Muscle of leg (tissue), 11 donors: ENCODE measurements around the gene EML1. TPM values are rescaled to one million over a fixed set of nuclear protein-coding genes. Genes with fewer than 3 reads are reported as not detected.

Experiments
- DNase-seq: peaks from one replicate; pipeline ENCODE4 v3.0.0; 2013
- H3K27ac ChIP-seq: one replicate; pipeline ENCODE4 v1.5.1; 2013; ENCODE audit warnings: mild to moderate bottlenecking, low read length, control low read depth
- H3K27me3 ChIP-seq: one replicate; pipeline ENCODE4 v1.6.1; 2013; ENCODE audit warnings: low read length; ENCODE audit not compliant: control insufficient read depth, insufficient read depth
- H3K36me3 ChIP-seq: one replicate; pipeline ENCODE4 v1.6.1; 2013; ENCODE audit warnings: low read length; ENCODE audit not compliant: control insufficient read depth, insufficient read depth
- H3K4me1 ChIP-seq: one replicate; pipeline ENCODE4 v1.6.1; 2013; ENCODE audit warnings: low read length; ENCODE audit not compliant: control insufficient read depth, insufficient read depth
- H3K4me3 ChIP-seq: one replicate; pipeline ENCODE4 v1.5.1; 2013; ENCODE audit warnings: low read length, control low read depth
- H3K9me3 ChIP-seq: replicated peaks from 2 replicates; pipeline ENCODE4 v1.6.1; 2013; ENCODE audit warnings: low read depth, low read length; ENCODE audit not compliant: control insufficient read depth
- WGBS: methylation state at CpG from one replicate; pipeline ENCODE4 v1.1.5; 2013; ENCODE audit warnings: missing lambda C conversion rate; ENCODE audit not compliant: insufficient coverage; 5-methylcytosine and 5-hydroxymethylcytosine counted together
- polyA plus RNA-seq, 8 donors: library from polyadenylated mRNA; unstranded; fragments of 120-200 nt; gene quantifications; one replicate each; pipeline versions ENCODE4 v1.2.1 to v1.2.3, GENCODE V29; 2013; ENCODE audit warnings: inconsistent platforms in 1 of 8, low replicate concordance in 1 of 8; ENCODE audit not compliant: insufficient read length in 8 of 8, insufficient read depth in 1 of 8
- total RNA-seq: library from RNA; stranded (reverse); fragments of 120-200 nt; gene quantifications from one replicate; pipeline ENCODE4 v1.2.4, GENCODE V29; 2013

Gene EML1
- total and polyA plus RNA-seq, 9 donors: 24.3 to 51.2 (median 42.2) TPM

- Histone ChIP-seq H3K4me3 (no peak overlapping the region), H3K27ac (peak overlapping the region; percentile 51), H3K36me3 (no peaks in the 10 kb centered on the region), H3K4me1 (peaks cover 17% of the 10 kb centered on the region), H3K9me3 (no peaks in the 10 kb centered on the region), H3K27me3 (no peaks in the 10 kb centered on the region)
- peak; percentile 81 for DNase-seq
- 48% methylated on average over 18 of the region's 18 CpGs for WGBS
These were observed 29.7 kb downstream of the EML1 start for GRCh38 chr14:99822800-99823455.

- no CpG with 5 or more reads among the region's 2 CpGs for WGBS
- Histone ChIP-seq H3K27me3 (no peaks in the 10 kb centered on the region), H3K4me3 (no peak overlapping the region), H3K4me1 (peaks cover 17% of the 10 kb centered on the region), H3K36me3 (no peaks in the 10 kb centered on the region), H3K9me3 (no peaks in the 10 kb centered on the region), H3K27ac (no peak overlapping the region)
- DNase-seq: no peak
These were observed 31.6 kb downstream of the EML1 start for GRCh38 chr14:99824776-99825175.

GRCh38 chr14:99829450-99829849 is 36.2 kb downstream of the EML1 start:
- no peak overlapping the region for H3K4me3 ChIP-seq
- H3K9me3 ChIP-seq: no peaks in the 10 kb centered on the region
- H3K36me3 ChIP-seq: no peaks in the 10 kb centered on the region
- no peaks in the 10 kb centered on the region for H3K4me1 ChIP-seq
- no peaks in the 10 kb centered on the region for H3K27me3 ChIP-seq
- DNase-seq: no peak
- H3K27ac ChIP-seq: no peak overlapping the region
- no CpG with 5 or more reads among the region's 2 CpGs for WGBS

GRCh38 chr14:99831303-99831702 is 38.1 kb downstream of the EML1 start:
- Histone ChIP-seq H3K4me3 (no peak overlapping the region), H3K36me3 (no peaks in the 10 kb centered on the region), H3K9me3 (no peaks in the 10 kb centered on the region), H3K27ac (no peak overlapping the region), H3K4me1 (no peaks in the 10 kb centered on the region), H3K27me3 (no peaks in the 10 kb centered on the region)
- WGBS: 67% methylated on average over 3 of the region's 5 CpGs
- DNase-seq: no peak

- Histone ChIP-seq H3K4me3 (no peak overlapping the region), H3K27me3 (no peaks in the 10 kb centered on the region), H3K4me1 (no peaks in the 10 kb centered on the region), H3K9me3 (no peaks in the 10 kb centered on the region), H3K27ac (no peak overlapping the region), H3K36me3 (no peaks in the 10 kb centered on the region)
- no peak for DNase-seq
- 88% methylated on average over 1 of the region's 8 CpGs for WGBS
These were observed 38.9 kb downstream of the EML1 start for GRCh38 chr14:99831903-99832685.

GRCh38 chr14:99837822-99838221 is 44.6 kb downstream of the EML1 start:
- DNase-seq: no peak
- no peak overlapping the region for H3K27ac ChIP-seq
- no peaks in the 10 kb centered on the region for H3K4me1 ChIP-seq
- H3K9me3 ChIP-seq: no peaks in the 10 kb centered on the region
- no peaks in the 10 kb centered on the region for H3K36me3 ChIP-seq
- H3K4me3 ChIP-seq: no peak overlapping the region
- WGBS: no CpG with 5 or more reads among the region's 2 CpGs
- no peaks in the 10 kb centered on the region for H3K27me3 ChIP-seq

- no peaks in the 10 kb centered on the region for H3K9me3 ChIP-seq
- no peaks in the 10 kb centered on the region for H3K27me3 ChIP-seq
- no peak overlapping the region for H3K4me3 ChIP-seq
- H3K27ac ChIP-seq: no peak overlapping the region
- 83% methylated on average over 5 of the region's 14 CpGs for WGBS
- H3K36me3 ChIP-seq: no peaks in the 10 kb centered on the region
- DNase-seq: no peak
- no peaks in the 10 kb centered on the region for H3K4me1 ChIP-seq
These were observed 45.5 kb downstream of the EML1 start for GRCh38 chr14:99838639-99839134.

GRCh38 chr14:99839696-99840095 is 46.5 kb downstream of the EML1 start:
- H3K27me3 ChIP-seq: no peaks in the 10 kb centered on the region
- DNase-seq: no peak
- H3K4me1 ChIP-seq: no peaks in the 10 kb centered on the region
- H3K27ac ChIP-seq: no peak overlapping the region
- no peaks in the 10 kb centered on the region for H3K36me3 ChIP-seq
- 92% methylated on average over 8 of the region's 8 CpGs for WGBS
- no peak overlapping the region for H3K4me3 ChIP-seq
- no peaks in the 10 kb centered on the region for H3K9me3 ChIP-seq

GRCh38 chr14:99840265-99840664 is 47.1 kb downstream of the EML1 start:
- H3K27ac ChIP-seq: no peak overlapping the region
- H3K9me3 ChIP-seq: no peaks in the 10 kb centered on the region
- H3K4me3 ChIP-seq: no peak overlapping the region
- H3K4me1 ChIP-seq: no peaks in the 10 kb centered on the region
- no peak for DNase-seq
- no peaks in the 10 kb centered on the region for H3K36me3 ChIP-seq
- no peaks in the 10 kb centered on the region for H3K27me3 ChIP-seq
- WGBS: 93% methylated on average over 2 of the region's 6 CpGs

GRCh38 chr14:99840774-99841305 is 47.6 kb downstream of the EML1 start:
- DNase-seq: no peak
- no peaks in the 10 kb centered on the region for H3K9me3 ChIP-seq
- H3K27ac ChIP-seq: no peak overlapping the region
- H3K4me3 ChIP-seq: no peak overlapping the region
- H3K4me1 ChIP-seq: no peaks in the 10 kb centered on the region
- WGBS: no CpG with 5 or more reads among the region's 5 CpGs
- no peaks in the 10 kb centered on the region for H3K27me3 ChIP-seq
- H3K36me3 ChIP-seq: no peaks in the 10 kb centered on the region
